ENCODE measurements around the gene GDE1. TPM values are rescaled to one million over a fixed set of nuclear protein-coding genes. Genes with fewer than 3 reads are reported as not detected.

Gene GDE1
- total RNA-seq, 1 experiment from 2014 or later, result 48.6 TPM

DNA sequence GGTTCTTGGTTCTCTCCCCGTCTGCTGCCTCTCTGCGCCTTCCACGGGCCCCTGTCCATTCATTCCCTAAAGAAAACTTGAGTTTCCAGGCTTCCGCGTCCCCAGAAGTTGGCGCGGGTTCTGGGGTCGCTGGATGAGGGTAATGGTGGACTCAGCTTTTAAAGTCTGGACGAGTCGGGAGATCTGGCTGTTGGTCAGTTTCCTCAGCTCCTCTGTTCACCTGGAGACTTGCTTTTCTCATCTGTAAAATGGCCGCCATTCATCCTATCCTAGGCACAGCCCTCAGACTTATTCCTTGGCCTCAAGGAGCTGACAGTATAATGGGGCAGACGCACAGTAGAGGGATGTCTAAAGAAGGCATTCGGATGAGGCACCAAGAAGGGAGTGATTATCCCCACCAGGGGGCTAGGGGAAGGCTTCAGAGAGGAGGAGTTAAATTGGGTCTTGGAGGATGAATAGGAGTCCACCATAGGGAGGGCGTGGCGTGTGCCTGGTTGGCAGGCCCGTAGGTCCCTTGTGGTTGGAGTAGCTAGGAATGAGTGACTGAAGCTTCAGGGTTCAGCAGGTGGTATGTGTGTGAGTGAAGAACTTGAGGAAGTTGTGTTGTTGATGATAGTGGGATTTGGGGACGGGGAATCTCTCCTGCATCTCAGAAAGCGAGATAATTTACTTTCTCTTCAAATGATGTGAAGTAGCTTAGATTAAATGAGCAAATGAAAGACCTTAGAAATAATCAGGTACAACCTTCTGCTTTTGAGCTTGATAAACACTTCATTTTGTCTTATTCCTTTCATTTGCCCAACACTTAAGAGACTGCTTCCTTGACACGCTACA, 34.3 kb upstream of the GDE1 start:
- peak overlapping the region; percentile 53 for H3K18ac ChIP-seq (ENCODE audit: insufficient read length, low read depth, low read length)
- peaks cover 16 to 17% of the 10 kb centered on the region in 2 experiments for H3K4me1 Mint-ChIP-seq
- H3K4me2 ChIP-seq (ENCODE audit: insufficient read depth, insufficient read length, low read length), result peak overlapping the region; percentile 46
- H3K79me2 ChIP-seq (ENCODE audit: insufficient read depth, low read length), result no peaks in the 10 kb centered on the region
- no peak overlapping the region for H2BK12ac ChIP-seq (ENCODE audit: insufficient read length, low read depth, low read length)
- peak overlapping the region; percentile 32 for H3K56ac ChIP-seq (ENCODE audit: insufficient read length, low read depth, low read length)
- H3K27ac Mint-ChIP-seq, result peak overlapping the region; percentile 99
- H3K23ac ChIP-seq (ENCODE audit: insufficient read length, low read depth, low read length), result no peak overlapping the region
- no peak overlapping the region for H2BK20ac ChIP-seq (ENCODE audit: low read depth, low read length, poor library complexity, severe bottlenecking)
- H2AFZ ChIP-seq (ENCODE audit: low read length), result no peak overlapping the region
- peak overlapping the region; percentile 1 for H4K5ac ChIP-seq (ENCODE audit: insufficient read length, low read depth, low read length)
- peak; percentile 95 for DNase-seq
- H3K4me1 ChIP-seq (ENCODE audit: insufficient read depth, low read length), result no peaks in the 10 kb centered on the region
- no peak overlapping the region for H3T11ph ChIP-seq (ENCODE audit: low read length)
- H3K27me3 ChIP-seq (ENCODE audit: insufficient read depth, low read length), result no peaks in the 10 kb centered on the region
- peak overlapping the region; percentile 8 for H4K91ac ChIP-seq (ENCODE audit: insufficient read length, low read depth, low read length)
- H3K9ac ChIP-seq (ENCODE audit: extremely low read depth, insufficient read length, low read length), result peak overlapping the region; percentile 83
- no peak overlapping the region for H4K8ac ChIP-seq (replicated peaks; ENCODE audit: insufficient read length, low read depth, low read length)
- no peaks in the 10 kb centered on the region for H3K23me2 ChIP-seq (ENCODE audit: insufficient read length, low read depth, low read length, poor library complexity, severe bottlenecking)
- no peaks in the 10 kb centered on the region for H3K9me3 ChIP-seq (ENCODE audit: control insufficient read depth, low read depth, low read length)
- no peak overlapping the region for H3K4ac ChIP-seq (ENCODE audit: low read depth, low read length)
- no peaks in the 10 kb centered on the region for H3K79me1 ChIP-seq (ENCODE audit: insufficient read depth, low read depth, low read length, poor library complexity, severe bottlenecking)
- H3K4me3 Mint-ChIP-seq, result peak overlapping the region; percentile 94 to 95
- H3K14ac ChIP-seq (ENCODE audit: insufficient read depth, low read length), result peak overlapping the region; percentile 84; the same call in 1 of the 2 replicates
- H3K36me3 Mint-ChIP-seq (ENCODE audit: insufficient read depth in 1 of 3, low read depth in 3 of 3), result peaks cover 4 to 30% (median 10%) of the 10 kb centered on the region in 3 experiments; a peak in 4 of 7 replicates
- peaks cover 0 to 2% of the 10 kb centered on the region in 2 experiments; a peak in 1 of 5 replicates for H3K9me3 Mint-ChIP-seq
- no peak overlapping the region for H2BK15ac ChIP-seq (ENCODE audit: low read depth, low read length)
- no peaks in the 10 kb centered on the region for H3K27me3 Mint-ChIP-seq (ENCODE audit: low read depth)
- no peak overlapping the region for H2AK5ac ChIP-seq (ENCODE audit: insufficient read length, low read length)
- H2BK120ac ChIP-seq (ENCODE audit: low read depth, low read length, poor library complexity, severe bottlenecking), result no peak overlapping the region
- H3K27ac ChIP-seq (ENCODE audit: insufficient read length, low read depth, low read length), result peak overlapping the region; percentile 57
- no peak overlapping the region for H2BK5ac ChIP-seq (ENCODE audit: insufficient read length, low read length)
- TF ChIP-seq, protein P1, sequence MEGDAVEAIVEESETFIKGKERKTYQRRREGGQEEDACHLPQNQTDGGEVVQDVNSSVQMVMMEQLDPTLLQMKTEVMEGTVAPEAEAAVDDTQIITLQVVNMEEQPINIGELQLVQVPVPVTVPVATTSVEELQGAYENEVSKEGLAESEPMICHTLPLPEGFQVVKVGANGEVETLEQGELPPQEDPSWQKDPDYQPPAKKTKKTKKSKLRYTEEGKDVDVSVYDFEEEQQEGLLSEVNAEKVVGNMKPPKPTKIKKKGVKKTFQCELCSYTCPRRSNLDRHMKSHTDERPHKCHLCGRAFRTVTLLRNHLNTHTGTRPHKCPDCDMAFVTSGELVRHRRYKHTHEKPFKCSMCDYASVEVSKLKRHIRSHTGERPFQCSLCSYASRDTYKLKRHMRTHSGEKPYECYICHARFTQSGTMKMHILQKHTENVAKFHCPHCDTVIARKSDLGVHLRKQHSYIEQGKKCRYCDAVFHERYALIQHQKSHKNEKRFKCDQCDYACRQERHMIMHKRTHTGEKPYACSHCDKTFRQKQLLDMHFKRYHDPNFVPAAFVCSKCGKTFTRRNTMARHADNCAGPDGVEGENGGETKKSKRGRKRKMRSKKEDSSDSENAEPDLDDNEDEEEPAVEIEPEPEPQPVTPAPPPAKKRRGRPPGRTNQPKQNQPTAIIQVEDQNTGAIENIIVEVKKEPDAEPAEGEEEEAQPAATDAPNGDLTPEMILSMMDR (conservative IDR thresholded peaks at IDR 0.05), result peak; percentile 48; the same call in 2 of the 3 replicates
- no CpG with 5 or more reads among the region's 19 CpGs for WGBS (ENCODE audit: extremely low coverage, insufficient read length, low lambda C conversion rate)
- no peaks in the 10 kb centered on the region for H4K20me1 ChIP-seq (ENCODE audit: control insufficient read depth, insufficient read depth, insufficient read length)
